GM18505 (cell line): ENCODE measurements around the gene SYNPO.

ENCODE experiments used
- ATAC-seq: cut with Tn5 transposase; IDR thresholded peaks from one replicate; pipeline ENCODE4 v1.9.1; 2021; ENCODE audit not compliant: unreplicated experiment
- POLR2A ChIP-seq: IDR thresholded peaks from 4 replicates; pipeline ENCODE4 v1.6.1; 2011; ENCODE audit warnings: borderline replicate concordance; ENCODE audit not compliant: insufficient read depth, insufficient read length; ENCODE audit errors: extremely low read depth

Gene SYNPO

GRCh38 chr5:150655221-150655620, 14.8 kb downstream of the SYNPO start:
- ATAC-seq, result no peak
- no peak for TF ChIP-seq POLR2A

- peak; percentile 79 for ATAC-seq
- TF ChIP-seq POLR2A, result no peak
These were observed 16.0 kb downstream of the SYNPO start for GRCh38 chr5:150656191-150657132.

GRCh38 chr5:150658121-150658520, 17.7 kb downstream of the SYNPO start:
- ATAC-seq, result no peak
- TF ChIP-seq POLR2A, result no peak

- ATAC-seq, result no peak
- no peak for TF ChIP-seq POLR2A
These were observed 18.3 kb downstream of the SYNPO start for GRCh38 chr5:150658699-150659265.

GRCh38 chr5:150659360-150660107, 19.1 kb downstream of the SYNPO start:
- TF ChIP-seq POLR2A, result no peak

GRCh38 chr5:150660108-150660831, 19.8 kb downstream of the SYNPO start:
- ATAC-seq, result no peak
- TF ChIP-seq POLR2A, result no peak

More at GRCh38 chr5:150659360-150660107, 19.1 kb downstream of the SYNPO start:
- no peak for ATAC-seq

- TF ChIP-seq POLR2A, result no peak
- no peak for ATAC-seq
These were observed 20.6 kb downstream of the SYNPO start, which contains the start of gene MYOZ3 for GRCh38 chr5:150661086-150661485. MYOZ3 (plus strand) TSS chr5:150661251; CDS start chr5:150662942, 1,691 bp downstream.

- TF ChIP-seq POLR2A, result no peak
- ATAC-seq, result no peak
These were observed 21.5 kb downstream of the SYNPO start for GRCh38 chr5:150661821-150662596.

- no peak for ATAC-seq
These were observed 22.5 kb downstream of the SYNPO start for GRCh38 chr5:150662731-150663516.

GRCh38 chr5:150663936-150664335, 23.5 kb downstream of the SYNPO start:
- no peak for ATAC-seq
- no peak for TF ChIP-seq POLR2A

More at GRCh38 chr5:150662731-150663516, 22.5 kb downstream of the SYNPO start:
- no peak for TF ChIP-seq POLR2A

- TF ChIP-seq POLR2A, result no peak
- ATAC-seq, result no peak
These were observed 24.6 kb downstream of the SYNPO start for GRCh38 chr5:150665044-150665443.

GRCh38 chr5:150670275-150670947, 30.0 kb downstream of the SYNPO start:
- no peak for ATAC-seq
- TF ChIP-seq POLR2A, result no peak

GRCh38 chr5:150670948-150671310, 30.5 kb downstream of the SYNPO start:
- ATAC-seq, result no peak
- no peak for TF ChIP-seq POLR2A
